Thyroid gland (tissue), 4 donors: ENCODE results near the gene RELA. TPM values are rescaled to one million over a fixed set of nuclear protein-coding genes. Genes with fewer than 3 reads are reported as not detected.
"Not testable (repeated sequence)": the region's sequence is repeated elsewhere in the genome, so short reads cannot be mapped to it uniquely, and the experiment has no call there.

Experiments
- DNase-seq, 2 donors: peaks; one replicate each; pipeline ENCODE4 v3.0.0-alpha.2; 2019
- H3K27ac ChIP-seq, 3 donors: fragments of 200-600 bp; sonication (generic); 1 replicate in 2 of 3; 2 replicates in 1 of 3; pipeline ENCODE4 v1.5.1; 2016 to 2019; ENCODE audit warnings: mild to moderate bottlenecking in 1 of 3, moderate library complexity in 1 of 3
- H3K27me3 ChIP-seq: fragments of 200-600 bp; sonication (generic); one replicate; pipeline ENCODE4 v1.5.1; 2019
- H3K36me3 ChIP-seq, 2 donors: fragments of 200-600 bp; sonication (generic); one replicate each; pipeline ENCODE4 v1.5.1; 2016 to 2019
- H3K4me1 ChIP-seq, 2 donors: fragments of 200-600 bp; sonication (generic); one replicate each; pipeline ENCODE4 v1.5.1; 2017 to 2019
- H3K4me3 ChIP-seq, 3 donors: fragments of 200-600 bp; sonication (generic); replicated peaks in 1 of 3; 1 replicate in 2 of 3; 2 replicates in 1 of 3; pipeline ENCODE4 v1.5.1; 2016; ENCODE audit warnings: mild to moderate bottlenecking in 1 of 3
- H3K9me3 ChIP-seq: fragments of 200-600 bp; sonication (generic); one replicate; pipeline ENCODE4 v1.5.1; 2017
- POLR2A ChIP-seq, 2 donors: fragments of 450-650 bp; IDR thresholded peaks; one replicate each; pipeline ENCODE4 v1.6.1; 2017; ENCODE audit warnings: antibody characterized with exemption in 2 of 2, mild to moderate bottlenecking in 2 of 2, moderate library complexity in 1 of 2
- WGBS, 2 donors: methylation state at CpG; one replicate each; pipeline ENCODE4 v1.1.5; 2017; 5-methylcytosine and 5-hydroxymethylcytosine counted together
- intact Hi-C: fragments of 100-400 bp; cut with DNase I; formaldehyde crosslinking; loops from one replicate; pipeline ENCODE4 v1.15.1; 2023
- total RNA-seq, 4 donors: library from RNA; depleted of rRNA; stranded (reverse); fragments of >200 nt; gene quantifications; one replicate each; pipeline ENCODE4 v1.2.3, GENCODE V29; 2016
- TF ChIP-seq, protein P1 (sequence below), 6 experiments: fragments of 200-600 bp in 3 of 6; fragments of 450-650 bp in 3 of 6; sonication (generic) in 3 of 6; IDR thresholded peaks; one replicate each; pipeline ENCODE4 v1.5.1; 2016 to 2019; ENCODE audit warnings: antibody characterized with exemption in 6 of 6, mild to moderate bottlenecking in 2 of 6, inconsistent platforms in 1 of 6, moderate library complexity in 1 of 6

The RELA gene
- total RNA-seq, 4 donors from 2014 or later: 40.3 to 55.8 (median 48.7) TPM

DNA sequence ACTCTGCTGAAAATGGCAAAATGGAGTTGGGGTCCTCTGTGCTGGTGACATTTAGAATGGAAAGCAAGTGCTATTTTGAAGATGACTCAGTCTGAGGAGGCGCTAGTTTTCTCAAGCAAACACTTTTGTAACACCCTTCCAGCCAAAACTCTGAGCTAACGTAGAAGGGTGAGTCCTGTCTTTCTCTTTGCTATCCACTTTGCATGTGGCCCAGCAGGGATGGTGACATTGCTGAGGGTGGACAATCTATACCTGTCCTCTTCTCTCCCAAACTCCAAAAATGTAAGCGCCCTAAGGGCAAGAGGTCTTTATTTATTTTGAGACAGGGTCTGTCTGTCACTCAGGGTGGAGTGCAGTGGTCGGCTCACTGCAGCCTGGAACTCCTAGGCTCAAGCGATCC is 45.7 kb upstream of the RELA start:
- intact Hi-C loops: no loop called here
- Histone ChIP-seq H3K27ac (no peak overlapping the region), H3K27me3 (no peaks in the 10 kb centered on the region), H3K9me3 (no peaks in the 10 kb centered on the region), H3K4me3 (no peak overlapping the region), H3K36me3 (peaks cover 2 to 5% of the 10 kb centered on the region in 2 donors), H3K4me1 (peaks cover 6 to 9% of the 10 kb centered on the region in 2 donors)
- no peak for TF ChIP-seq POLR2A (IDR thresholded peaks at IDR 0.05)
- TF ChIP-seq, protein P1, sequence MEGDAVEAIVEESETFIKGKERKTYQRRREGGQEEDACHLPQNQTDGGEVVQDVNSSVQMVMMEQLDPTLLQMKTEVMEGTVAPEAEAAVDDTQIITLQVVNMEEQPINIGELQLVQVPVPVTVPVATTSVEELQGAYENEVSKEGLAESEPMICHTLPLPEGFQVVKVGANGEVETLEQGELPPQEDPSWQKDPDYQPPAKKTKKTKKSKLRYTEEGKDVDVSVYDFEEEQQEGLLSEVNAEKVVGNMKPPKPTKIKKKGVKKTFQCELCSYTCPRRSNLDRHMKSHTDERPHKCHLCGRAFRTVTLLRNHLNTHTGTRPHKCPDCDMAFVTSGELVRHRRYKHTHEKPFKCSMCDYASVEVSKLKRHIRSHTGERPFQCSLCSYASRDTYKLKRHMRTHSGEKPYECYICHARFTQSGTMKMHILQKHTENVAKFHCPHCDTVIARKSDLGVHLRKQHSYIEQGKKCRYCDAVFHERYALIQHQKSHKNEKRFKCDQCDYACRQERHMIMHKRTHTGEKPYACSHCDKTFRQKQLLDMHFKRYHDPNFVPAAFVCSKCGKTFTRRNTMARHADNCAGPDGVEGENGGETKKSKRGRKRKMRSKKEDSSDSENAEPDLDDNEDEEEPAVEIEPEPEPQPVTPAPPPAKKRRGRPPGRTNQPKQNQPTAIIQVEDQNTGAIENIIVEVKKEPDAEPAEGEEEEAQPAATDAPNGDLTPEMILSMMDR (IDR thresholded peaks at IDR 0.05): no peak
- WGBS, 2 donors: 85 to 91% methylated on average over 5 of the region's 5 CpGs
- no peak for DNase-seq

GRCh38 chr11:65707002-65707401 is 44.3 kb upstream of the RELA start:
- H3K4me1 ChIP-seq, H3K4me3 ChIP-seq, H3K36me3 ChIP-seq, H3K27ac ChIP-seq, intact Hi-C loops, H3K9me3 ChIP-seq, DNase-seq, H3K27me3 ChIP-seq: not testable (repeated sequence)
- 94 to 95% methylated on average over 10 to 12 of the region's 12 CpGs for WGBS, 2 donors

GRCh38 chr11:65706303-65706763 is 43.6 kb upstream of the RELA start:
- DNase-seq: peak; percentile 77 to 81
- WGBS, 2 donors: 5 to 9% methylated on average over 14 of the region's 14 CpGs
- TF ChIP-seq, protein P1 (IDR thresholded peaks at IDR 0.05): peak; percentile 63 to 84 (median 79)
- H3K9me3 ChIP-seq, H3K4me1 ChIP-seq, H3K27me3 ChIP-seq, H3K4me3 ChIP-seq, intact Hi-C loops, H3K36me3 ChIP-seq: not testable (repeated sequence)
- H3K27ac ChIP-seq: peak overlapping the region in 1 of 3 donors; percentile 27

GRCh38 chr11:65703846-65704245 is 41.1 kb upstream of the RELA start:
- no peaks in the 10 kb centered on the region for H3K4me1 ChIP-seq
- TF ChIP-seq, protein P1 (IDR thresholded peaks at IDR 0.05): no peak
- TF ChIP-seq POLR2A (IDR thresholded peaks at IDR 0.05): no peak
- H3K27me3 ChIP-seq: no peaks in the 10 kb centered on the region
- 78 to 80% methylated on average over 4 of the region's 4 CpGs for whole genome bisulfite sequencing, 2 donors
- no peaks in the 10 kb centered on the region for H3K36me3 ChIP-seq
- no peak overlapping the region for H3K27ac ChIP-seq
- no peak overlapping the region for H3K4me3 ChIP-seq
- no peak for DNase-seq
- no peaks in the 10 kb centered on the region for H3K9me3 ChIP-seq
- intact Hi-C loops: no loop called here

- TF ChIP-seq POLR2A (IDR thresholded peaks at IDR 0.05): no peak
- TF ChIP-seq, protein P1 (IDR thresholded peaks at IDR 0.05): no peak
- DNase-seq: no peak
- intact Hi-C loops: no loop called here
- no peaks in the 10 kb centered on the region for H3K27me3 ChIP-seq
- H3K36me3 ChIP-seq: no peaks in the 10 kb centered on the region
- H3K4me3 ChIP-seq: no peak overlapping the region
- no peak overlapping the region for H3K27ac ChIP-seq
- no peaks in the 10 kb centered on the region for H3K9me3 ChIP-seq
- no peaks in the 10 kb centered on the region for H3K4me1 ChIP-seq
- WGBS, 2 donors: 66 to 78% methylated on average over 1 of the region's 1 CpG
Measured at GRCh38 chr11:65701686-65702085, 39.0 kb upstream of the RELA start.

DNA sequence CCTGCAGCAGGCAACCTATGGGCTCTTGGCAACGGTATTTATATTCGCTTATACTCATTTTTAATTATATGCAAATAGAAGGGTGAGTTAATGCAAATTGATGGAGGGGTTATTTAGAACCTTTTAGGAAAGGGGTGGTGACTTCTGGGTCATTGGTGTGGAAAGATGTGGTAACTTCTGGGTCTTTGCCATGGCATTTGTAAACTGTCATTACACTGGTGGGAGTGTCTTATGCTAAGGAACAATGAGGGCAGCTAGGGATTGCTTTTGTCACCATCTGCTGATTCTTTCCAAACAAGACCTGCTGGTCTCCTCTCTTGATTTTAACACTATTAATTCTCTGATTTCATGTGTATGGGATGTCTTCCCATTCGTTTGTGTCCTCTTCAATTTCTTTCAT is 37.7 kb upstream of the RELA start:
- no peak for DNase-seq
- TF ChIP-seq, protein P1 (IDR thresholded peaks at IDR 0.05): no peak
- 80 to 90% methylated on average over 3 of the region's 3 CpGs for WGBS, 2 donors
- Histone ChIP-seq H3K4me1 (peaks cover 8 to 11% of the 10 kb centered on the region in 2 donors), H3K27ac (no peak overlapping the region), H3K9me3 (no peaks in the 10 kb centered on the region), H3K27me3 (no peaks in the 10 kb centered on the region), H3K36me3 (no peaks in the 10 kb centered on the region), H3K4me3 (no peak overlapping the region)
- intact Hi-C loops: no loop called here
